ENCODE data around the gene PLA2G5.
A peak's percentile ranks its signal among the peaks of the same experiment; 100 is the strongest.

Gene PLA2G5

DNA sequence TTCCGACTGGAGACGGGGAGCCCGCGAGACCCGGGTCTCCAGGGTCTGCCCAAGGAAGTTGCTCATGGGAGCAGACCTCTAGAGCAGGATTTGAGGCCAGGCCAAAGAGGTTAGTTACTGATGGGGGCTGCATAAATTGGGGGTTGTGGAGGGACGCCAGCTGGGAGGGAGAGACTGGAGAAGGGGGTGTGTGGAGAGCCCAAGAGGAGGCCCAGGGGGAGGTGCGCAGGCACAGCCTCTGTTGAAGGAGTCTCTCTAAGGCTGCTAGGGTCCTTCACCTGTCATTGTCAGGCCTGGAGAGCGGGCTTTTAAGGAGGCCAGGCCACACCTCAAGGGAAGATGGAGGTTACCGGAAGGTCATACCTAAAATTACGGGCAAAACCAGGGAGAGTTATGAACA, 363 bp downstream of the PLA2G5 start:
- no peak for DNase-seq

DNA sequence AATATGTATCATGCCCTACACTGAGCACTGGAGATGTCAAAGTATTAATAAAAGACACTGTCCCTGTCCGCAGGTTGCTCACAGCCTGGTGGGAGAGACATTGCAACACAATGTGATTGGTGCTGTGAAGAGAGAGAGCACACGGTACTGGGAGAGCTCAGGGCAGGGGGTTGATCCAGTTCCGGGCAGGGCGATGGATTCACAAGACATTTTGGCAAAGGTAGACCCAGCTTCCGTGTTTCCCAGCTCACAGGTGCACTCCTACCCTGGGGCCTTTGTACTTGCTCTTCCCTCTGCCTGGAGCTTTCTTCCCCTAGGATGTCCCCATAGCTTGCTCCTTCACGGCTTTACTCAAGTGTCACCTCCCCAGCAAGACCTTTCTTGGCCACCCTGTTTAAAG, 1.4 kb downstream of the PLA2G5 start:
- no peak for DNase-seq

DNA sequence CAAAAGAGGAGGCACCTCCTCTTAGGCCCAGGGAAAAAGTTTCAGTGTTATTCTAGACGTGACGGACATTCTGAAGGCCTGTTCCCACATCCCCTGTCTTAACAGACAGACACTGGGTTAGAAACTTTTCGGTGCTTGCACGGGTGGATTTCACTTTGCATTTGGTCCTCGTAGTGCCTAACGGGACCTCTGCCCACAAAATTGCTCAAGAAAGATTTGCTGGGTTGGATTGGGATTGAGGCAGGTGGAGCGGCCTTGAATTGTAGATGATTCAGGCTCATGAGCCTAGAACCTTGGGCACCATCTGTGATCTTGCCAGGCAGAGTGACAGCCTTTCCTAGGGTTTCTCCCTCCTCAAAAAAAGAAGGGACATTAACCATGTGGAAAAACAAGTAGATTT, 2.8 kb downstream of the PLA2G5 start:
- no peak for DNase-seq

DNA sequence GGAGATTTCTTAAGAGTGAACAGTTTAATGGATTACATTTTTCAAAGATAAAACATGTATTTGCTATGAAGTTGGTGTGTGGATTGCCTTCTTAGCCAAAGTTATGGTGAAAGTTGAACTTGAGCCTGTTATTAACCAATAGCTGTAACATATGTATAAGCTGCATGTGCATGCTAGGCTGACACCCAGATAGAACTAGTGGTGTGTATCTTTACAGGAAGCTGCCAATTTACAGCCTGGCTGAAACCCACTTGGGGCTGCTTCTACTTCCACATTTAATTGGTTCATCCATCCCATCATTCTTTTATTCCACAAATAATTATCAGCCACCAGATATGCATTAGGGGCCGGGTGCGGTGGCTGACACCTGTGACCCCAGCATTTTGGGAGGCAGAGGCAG, 3.3 kb downstream of the PLA2G5 start:
- no peak for DNase-seq

DNA sequence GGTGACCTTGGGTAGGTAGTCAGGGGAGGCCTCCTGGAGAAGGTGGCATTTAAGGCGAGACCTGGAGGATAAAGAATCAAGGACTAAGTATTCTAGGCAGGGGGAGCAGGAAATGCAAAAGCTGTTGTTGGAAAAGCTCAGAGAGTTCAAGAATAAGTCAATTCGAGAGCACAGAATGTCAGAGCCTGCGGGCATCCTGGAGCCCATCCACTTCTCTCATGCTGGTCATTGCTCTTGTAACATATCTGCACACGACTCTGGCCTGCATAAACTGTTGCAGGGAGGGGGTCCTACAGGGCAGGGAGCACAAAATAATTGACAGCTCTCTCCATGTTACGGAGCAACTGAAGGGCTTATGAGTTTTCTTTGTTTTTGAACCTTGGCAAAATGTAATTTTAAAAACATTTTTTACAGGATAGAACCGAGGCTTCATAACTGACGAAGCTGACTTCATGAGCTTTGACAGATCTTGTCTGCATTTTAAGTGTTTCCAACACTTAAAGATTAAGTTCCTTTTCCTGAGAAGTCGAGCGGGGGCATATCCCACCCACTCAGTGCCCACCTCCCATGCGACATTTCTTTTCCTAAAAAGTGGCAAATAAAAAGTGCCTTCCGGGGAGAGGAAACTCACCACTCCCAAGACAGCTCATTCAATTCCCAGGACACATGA, 4.2 kb downstream of the PLA2G5 start:
- DNase-seq: no peak

DNA sequence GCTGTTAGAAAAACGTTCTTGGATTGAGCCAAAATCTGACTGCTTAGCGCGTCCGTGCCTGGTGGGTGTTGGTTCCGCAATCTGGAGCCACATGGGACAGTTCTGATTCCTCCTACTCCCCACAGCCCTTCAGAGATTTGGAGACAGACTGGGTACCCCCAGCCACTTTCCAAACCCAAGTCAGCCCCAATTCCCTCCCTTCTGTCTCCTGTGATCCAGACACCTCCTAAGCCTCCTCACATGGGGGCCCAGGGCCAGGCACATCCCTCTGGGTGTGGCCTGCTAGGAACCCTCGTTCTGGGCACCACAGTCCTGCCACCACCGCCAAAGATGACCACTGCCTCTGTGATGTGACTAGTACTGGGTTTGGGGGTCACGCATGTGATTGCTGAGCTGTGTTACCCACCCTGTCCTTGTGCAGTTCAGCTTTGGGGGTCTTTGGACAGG, 4.8 kb downstream of the PLA2G5 start:
- DNase-seq: no peak

DNA sequence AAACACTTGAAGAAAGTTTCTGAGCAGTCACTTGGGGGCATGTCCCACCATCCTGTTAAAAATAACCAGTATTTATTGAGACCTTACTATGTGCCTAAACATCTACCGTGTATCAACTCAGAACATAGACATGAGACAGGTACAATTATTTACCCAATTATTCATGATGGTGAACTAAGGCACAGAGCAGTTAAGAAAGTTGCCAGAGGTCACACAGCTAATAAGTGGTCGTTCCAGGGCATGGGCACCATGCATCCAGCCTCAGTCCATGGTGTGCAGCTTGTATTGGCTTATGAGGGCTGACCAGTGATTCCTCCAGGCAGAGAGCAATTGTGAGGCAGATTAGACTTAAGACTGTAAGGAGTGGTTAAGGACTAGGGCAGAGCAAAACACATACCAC, 5.4 kb downstream of the PLA2G5 start:
- no peak for DNase-seq

DNA sequence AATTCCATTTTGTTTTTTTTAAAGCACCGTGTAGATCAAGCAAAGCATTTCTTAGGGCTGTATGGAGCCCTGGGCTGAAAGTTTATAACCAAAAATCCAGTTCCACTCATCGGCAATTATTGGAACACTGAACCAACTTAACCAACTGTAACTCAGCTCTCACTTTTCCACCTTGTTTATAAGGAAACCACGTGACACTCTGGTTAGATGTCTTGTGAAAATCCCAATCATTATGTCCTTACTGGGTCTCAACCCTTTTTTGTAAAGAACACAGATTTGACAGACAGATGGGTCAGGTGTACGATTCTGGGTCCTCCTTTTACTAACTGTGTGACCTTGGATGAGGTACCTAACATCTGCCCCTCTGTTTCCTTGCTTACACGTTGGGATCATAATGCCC, 6.2 kb downstream of the PLA2G5 start:
- DNase-seq: no peak

DNA sequence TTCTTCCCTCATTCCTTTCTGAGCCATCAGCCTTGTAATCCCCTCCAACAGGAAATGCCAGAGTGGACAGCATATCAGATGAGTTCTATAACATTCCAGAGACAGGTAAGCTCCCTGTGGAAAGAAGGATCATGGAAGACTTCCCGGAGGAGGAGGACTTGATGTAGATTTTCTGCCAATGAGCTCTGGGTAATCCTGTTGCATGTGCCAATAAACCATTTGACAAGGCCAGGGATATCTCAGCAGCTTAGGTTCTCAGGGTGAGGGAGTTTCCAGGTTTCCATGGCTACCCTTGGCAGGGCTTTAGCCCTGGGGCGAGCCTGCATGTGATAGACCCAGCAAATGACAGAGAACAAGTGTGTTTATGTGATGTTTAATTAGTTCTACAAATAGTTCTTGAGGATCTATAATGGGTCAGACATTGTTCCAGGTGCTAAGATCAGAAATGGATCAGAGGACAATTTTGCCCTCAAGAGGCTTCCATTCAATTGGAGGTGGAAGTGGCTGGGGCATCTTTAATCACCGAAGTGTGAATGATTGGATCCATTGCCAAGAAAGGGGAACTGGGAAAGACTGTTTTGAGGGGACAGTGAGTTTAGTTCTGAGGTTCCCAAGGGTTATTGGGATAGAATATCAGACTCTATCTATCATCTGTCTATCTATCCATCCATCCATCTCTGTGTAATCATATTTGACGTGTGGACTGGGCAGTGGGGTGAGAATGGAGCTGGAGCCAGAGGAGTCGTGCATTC, 6.9 kb downstream of the PLA2G5 start:
- peak; percentile 19 for DNase-seq

DNA sequence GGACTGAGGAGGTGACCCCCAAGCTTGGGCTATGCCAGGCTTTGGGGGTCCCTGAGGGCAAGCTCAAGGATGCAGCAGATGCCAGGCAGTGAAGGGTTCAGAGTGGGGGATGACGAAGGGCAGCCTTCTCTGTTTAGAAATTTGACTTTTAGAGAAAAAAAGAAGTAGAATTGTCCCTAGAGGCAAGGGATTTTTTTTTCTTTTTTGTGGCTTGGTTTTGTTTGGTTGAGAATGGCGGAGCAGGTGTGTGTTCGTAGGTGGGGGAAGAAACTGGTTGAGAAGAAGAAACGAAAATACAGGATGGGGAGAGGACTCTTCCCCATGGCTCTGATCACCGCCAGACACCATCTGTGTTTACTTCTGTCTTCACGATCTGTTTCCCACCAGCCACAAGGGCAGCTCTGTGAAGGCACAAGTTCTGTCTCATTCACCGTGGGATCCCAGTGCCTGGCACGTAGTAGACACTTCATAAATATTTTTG, 8.2 kb downstream of the PLA2G5 start:
- peak; percentile 67 for DNase-seq

DNA sequence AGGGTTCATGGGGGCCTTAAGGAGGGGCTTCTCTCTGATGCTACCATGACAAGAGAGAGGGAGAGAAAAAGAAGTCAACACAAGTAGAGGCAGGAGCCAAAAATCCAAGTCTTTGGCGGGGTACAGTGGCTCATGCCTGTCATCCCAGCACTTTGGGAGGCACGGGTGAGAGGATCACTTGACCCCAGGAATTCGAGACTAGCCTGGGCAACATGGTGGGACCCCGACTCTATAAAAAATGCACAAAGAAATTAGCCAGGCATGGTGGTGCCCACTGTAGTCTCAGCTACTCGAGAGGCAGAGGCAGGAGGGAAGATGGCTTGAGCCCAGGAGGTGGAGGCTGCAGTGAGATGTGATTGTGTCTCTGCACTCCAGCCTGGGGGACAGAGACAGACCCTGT, 8.7 kb downstream of the PLA2G5 start:
- DNase-seq: no peak

DNA sequence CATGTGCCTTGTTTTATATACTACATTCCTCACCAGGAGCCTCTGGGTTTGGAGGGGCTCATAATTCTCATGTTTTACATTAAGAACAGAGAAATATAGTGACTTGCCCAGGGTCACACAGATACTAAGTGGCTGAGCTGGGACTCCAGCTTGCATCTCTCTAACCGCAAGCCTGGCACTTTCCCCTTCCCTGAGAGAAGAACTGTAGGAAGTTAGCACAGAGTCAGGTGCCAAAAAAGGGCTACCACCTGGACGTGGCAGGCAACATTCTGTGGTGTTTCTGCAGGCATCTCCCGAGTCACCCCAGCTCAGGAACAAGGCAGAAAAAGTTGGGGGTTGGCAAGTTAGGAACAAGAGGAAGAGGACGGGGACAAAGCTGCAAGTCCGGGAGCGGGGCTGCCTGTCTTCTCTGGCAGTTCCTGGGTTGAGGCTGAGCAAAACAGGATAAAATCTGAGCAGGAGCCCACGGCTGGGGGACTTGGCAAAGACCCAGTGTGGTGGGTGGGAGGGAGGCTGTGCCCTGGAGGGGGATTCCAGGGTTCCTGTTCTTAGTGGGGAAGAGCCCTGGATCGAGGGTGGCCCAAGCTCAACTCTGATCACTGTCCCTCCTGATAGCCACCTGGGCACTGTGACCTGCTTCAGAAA, 9.8 kb downstream of the PLA2G5 start:
- peak; percentile 72 for DNase-seq

DNA sequence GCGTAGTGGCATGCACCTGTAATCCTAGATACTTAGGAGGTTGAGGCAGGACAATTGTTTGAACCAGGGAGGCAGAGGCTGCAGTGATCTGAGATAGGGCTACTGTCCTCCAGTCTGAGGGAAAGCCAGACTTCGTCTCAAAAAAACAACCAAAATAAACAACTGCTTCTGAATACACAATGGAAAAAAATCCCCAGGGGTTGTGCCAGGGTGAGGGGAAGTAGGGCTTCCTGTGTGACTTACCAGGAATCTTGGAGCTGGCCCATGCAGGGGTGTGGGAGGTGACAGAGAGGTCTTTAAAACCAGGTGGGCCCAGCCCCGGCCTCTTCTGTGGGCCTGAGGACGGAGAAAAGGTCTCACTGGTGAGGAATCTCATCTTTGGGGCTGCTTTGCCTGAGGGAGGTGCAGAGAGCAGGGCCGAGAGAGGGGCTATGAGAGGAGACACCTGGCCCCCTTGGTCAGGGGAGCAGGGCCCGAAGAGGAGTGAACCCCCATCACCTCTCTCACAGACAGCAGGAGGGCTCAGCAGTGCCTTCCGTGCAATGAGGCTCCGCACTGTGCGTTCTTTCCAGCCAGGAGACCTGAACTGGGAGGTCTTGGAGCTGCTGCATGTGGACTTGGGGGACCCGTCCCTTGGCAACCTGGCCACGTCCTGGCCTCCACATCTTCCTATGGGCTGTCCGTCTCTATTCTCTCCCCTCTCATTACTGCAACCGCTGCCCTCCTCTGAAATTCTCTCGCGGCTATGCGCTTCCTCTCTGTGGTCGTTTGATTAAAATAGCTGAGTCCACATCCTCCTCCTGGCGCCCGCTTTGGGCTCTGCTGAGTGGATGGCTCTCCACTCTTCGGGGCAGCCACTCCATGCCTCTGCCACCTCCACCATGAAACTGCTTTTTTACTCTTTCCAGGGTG, 10.7 kb downstream of the PLA2G5 start:
- DNase-seq: peak; percentile 76

DNA sequence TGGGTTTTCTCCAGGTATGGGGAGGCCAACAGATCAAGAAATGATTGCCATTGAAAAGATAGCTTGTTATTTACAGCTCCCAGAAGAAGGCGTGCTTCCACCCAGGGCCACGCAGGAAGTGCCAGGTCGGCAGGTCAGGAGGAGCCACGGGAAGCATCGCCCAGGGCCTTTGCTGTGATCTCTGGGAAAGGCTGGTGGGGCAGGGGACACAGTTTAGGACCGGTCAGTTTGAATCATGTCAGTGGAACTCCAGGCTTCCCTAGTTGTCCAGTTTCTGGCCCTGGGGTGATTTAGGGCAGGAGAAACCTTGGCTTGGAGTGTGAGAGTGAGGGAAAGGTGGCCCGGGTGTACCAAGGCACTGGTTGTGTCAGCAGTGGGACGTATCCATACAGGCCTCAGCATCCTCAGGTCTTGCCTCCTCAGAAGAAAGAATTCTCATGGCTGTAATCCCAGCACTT, 11.4 kb downstream of the PLA2G5 start:
- no peak for DNase-seq

DNA sequence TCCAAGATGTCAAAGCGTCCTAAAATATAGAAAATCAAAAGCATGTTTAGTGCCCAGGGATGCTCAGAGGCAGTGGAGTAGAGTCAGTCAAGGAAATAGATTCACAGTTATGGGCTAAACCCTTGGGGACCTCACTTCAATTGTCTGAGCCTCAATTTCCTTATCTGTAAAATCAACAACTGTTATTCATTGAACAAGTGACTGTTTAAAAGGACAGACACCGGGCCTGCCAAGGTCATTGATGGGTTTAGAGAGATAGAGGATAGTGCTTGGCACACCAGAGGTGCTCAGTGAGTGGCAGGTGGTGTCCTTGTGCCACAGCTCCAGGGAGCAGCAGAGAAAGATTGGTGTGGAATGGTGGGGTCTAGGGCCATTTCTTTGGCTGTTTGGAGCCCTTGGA, 12.8 kb downstream of the PLA2G5 start:
- DNase-seq: no peak

DNA sequence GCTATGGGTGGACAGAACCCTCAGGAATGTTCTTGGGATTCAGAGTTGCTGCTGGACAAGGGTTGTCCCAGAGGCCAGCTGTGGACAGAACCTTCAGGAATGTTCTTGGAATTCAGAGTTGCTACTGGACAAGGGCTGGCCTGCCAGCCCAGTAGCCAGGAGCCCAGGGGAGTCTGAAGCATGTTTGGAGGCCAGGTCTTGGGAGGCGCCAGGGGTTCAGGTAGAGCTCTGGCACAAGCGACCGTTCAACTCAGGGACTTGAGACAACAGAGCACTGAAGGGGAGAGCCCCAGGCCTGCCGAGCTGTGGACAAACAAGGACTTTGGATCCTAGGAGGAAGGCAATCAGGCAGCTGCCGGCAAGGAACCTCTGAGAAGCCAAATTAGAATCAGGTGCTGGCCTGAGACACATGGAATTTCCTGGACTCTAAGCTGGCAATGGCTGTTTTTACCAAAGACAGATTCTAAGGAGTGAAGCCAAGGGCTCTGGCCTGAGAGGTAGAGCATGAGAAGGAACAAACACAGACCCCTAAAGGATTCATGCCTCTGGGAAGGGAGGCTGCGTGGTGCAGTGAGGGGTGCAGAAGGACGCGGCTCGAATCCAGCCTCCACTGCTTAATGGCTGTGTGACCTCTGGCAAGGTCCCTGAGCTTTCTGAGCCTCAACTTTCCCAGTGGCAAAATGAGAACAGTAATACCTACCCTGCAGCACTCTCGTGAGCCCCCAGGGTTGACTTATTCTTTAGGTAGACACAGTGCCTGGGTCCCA, 13.4 kb downstream of the PLA2G5 start:
- DNase-seq: no peak

DNA sequence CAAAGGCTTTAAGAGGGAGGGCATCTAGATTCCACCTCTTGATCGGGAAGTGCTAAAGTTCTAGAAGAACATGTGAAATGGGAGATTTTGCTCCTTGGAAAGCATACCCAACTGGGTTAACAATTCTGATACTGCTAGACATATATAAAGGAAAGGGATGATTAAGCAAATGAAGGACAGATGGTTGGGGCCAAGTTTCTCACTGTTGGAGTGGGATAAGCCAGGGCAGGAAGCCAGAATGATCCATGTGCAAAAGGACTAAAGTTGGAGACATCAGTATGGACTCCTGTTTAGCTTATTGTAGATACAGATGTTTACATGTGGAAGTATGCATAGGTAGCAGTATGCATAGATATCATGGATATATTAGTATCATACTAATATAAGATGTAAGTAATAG, 16.8 kb downstream of the PLA2G5 start:
- DNase-seq: no peak

DNA sequence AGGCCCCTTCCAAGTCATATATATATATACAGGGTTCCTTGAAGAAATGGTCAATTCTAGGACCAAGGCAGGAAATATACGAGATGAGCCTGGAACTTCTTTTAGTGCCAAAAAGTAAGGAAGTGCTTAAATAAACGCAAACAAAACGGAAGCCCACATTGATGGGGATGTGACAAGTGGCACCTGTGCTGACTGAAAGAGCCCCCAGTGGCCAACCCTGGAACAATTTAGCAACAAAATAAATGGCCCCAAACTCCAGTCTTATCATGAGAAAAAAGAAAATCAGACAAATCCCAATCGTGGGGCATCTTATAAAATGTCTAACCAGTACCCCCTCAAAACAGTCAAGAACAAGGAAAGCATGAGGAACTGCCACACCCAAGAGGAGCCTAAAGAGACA, 17.7 kb downstream of the PLA2G5 start:
- DNase-seq: peak; percentile 37

DNA sequence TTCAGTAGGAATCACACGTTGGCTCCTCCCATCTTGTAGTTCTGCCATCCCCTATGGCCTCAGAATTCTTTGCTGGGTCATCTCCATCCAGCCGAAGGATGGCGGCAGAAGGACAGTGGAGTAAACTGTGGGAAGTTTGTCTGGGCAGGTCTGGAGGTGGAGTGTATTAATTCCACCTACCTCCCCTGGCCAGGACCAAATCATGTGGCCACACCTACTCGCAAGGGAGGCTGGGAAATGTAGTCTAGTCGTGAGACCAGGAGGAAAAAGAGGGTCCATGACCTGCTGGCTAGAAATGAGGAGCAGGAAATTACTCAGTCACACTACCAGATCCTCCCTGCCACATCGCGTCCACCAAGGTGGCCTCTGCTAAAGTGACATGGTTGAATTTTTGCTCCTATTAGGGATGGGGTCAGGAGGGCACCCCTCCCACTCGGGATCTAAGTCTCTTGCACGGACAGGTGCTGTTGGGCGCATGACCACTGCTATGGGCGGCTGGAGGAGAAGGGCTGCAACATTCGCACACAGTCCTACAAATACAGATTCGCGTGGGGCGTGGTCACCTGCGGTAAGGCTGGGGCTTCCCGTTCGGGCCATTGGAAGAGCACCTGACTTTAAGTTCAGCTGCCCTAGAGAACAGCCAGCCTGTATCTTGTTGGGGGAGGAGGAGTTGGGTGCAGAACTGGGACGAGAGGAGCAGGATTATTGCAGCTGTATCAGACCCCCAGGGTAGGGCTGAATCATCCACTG, 19.5 kb downstream of the PLA2G5 start:
- peak; percentile 23 for DNase-seq

DNA sequence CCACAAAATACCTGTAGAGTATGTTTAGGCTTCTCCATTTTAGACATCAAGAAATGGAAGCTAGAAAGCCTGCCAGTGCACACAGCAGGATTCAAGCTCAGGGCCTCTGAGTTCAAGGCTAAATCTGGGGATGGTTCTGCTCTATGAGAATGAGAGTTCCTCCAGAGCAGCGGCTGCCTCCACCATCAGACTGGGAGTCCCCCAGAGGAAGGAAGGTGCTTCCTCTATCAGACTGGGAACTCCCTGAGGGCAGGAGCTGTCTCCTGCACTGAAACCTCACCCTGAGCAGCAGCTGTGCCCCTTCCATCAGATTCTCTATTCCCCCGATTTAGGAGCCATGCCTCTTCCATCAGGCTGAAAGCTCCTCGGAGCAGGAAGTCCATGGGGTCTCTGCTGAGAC, 20.1 kb downstream of the PLA2G5 start:
- no peak for DNase-seq

DNA sequence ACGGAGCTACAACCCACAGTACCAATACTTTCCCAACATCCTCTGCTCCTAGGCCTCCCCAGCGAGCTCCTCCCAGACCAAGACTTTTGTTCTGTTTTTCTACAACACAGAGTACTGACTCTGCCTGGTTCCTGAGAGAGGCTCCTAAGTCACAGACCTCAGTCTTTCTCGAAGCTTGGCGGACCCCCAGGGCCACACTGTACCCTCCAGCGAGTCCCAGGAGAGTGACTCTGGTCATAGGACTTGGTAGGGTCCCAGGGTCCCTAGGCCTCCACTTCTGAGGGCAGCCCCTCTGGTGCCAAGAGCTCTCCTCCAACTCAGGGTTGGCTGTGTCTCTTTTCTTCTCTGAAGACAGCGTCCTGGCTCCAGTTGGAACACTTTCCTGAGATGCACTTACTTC, 20.6 kb downstream of the PLA2G5 start:
- no peak for DNase-seq

Measured in RPMI8226 (cell line).